ENCODE measurements around the gene TCEA2. TPM values are rescaled to one million over a fixed set of nuclear protein-coding genes. Genes with fewer than 3 reads are reported as not detected.

Gene TCEA2
- total RNA-seq, 1 donor from 2014 or later: 33.1 TPM

DNA sequence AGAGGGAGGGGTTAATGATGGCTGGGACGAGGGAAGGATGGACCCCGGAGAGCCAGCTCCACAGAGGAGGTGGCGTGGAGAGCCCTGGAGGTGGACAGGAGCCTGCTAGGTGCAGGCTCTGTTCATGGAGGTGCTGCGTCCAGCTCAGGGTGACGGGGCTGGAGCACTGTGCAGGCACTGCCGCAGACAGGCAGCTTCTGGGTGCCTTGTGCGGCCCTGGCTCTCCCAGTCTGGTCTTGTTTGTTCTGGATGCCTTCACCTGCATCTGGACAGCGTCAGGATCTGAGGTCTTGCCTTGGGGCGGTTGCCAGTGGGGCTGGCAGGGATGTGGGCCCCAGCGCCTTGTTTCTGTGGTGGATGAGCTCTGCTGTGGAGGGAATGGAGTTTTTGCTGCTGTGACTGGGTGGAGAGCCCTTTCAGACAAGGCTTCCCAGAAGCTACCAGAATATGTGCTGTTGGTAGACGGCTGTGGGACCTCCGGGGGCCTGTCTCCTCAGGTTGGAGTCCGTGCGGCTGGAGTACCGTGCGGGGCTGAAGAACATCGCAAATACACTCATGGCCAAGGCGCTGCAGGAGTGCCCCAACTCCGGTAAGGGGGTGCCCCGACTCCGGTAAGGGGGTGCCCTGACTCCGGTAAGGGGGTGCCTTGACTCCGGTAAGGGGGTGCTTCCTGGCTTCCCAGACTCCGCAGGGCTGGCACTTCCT, 34.9 kb upstream of the TCEA2 start:
- Histone ChIP-seq H3K27ac (no peak overlapping the region), H3K27me3 (no peaks in the 10 kb centered on the region), H3K4me3 (no peak overlapping the region), H3K9me3 (no peaks in the 10 kb centered on the region), H3K36me3 (peaks cover 0 to 94% of the 10 kb centered on the region in 2 donors), H3K4me1 (no peaks in the 10 kb centered on the region)
- TF ChIP-seq, protein P1, sequence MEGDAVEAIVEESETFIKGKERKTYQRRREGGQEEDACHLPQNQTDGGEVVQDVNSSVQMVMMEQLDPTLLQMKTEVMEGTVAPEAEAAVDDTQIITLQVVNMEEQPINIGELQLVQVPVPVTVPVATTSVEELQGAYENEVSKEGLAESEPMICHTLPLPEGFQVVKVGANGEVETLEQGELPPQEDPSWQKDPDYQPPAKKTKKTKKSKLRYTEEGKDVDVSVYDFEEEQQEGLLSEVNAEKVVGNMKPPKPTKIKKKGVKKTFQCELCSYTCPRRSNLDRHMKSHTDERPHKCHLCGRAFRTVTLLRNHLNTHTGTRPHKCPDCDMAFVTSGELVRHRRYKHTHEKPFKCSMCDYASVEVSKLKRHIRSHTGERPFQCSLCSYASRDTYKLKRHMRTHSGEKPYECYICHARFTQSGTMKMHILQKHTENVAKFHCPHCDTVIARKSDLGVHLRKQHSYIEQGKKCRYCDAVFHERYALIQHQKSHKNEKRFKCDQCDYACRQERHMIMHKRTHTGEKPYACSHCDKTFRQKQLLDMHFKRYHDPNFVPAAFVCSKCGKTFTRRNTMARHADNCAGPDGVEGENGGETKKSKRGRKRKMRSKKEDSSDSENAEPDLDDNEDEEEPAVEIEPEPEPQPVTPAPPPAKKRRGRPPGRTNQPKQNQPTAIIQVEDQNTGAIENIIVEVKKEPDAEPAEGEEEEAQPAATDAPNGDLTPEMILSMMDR (IDR thresholded peaks at IDR 0.05): no peak
- TF ChIP-seq POLR2AphosphoS5 (IDR thresholded peaks at IDR 0.05; ENCODE audit: insufficient read depth in 1 of 2, low read depth in 1 of 2): no peak
- no peak for TF ChIP-seq POLR2A (IDR thresholded peaks at IDR 0.05)
- intact Hi-C loops (cut with DNase I): no loop called here
- no peak for DNase-seq (ENCODE audit: extremely low spot score in 2 of 2)

DNA sequence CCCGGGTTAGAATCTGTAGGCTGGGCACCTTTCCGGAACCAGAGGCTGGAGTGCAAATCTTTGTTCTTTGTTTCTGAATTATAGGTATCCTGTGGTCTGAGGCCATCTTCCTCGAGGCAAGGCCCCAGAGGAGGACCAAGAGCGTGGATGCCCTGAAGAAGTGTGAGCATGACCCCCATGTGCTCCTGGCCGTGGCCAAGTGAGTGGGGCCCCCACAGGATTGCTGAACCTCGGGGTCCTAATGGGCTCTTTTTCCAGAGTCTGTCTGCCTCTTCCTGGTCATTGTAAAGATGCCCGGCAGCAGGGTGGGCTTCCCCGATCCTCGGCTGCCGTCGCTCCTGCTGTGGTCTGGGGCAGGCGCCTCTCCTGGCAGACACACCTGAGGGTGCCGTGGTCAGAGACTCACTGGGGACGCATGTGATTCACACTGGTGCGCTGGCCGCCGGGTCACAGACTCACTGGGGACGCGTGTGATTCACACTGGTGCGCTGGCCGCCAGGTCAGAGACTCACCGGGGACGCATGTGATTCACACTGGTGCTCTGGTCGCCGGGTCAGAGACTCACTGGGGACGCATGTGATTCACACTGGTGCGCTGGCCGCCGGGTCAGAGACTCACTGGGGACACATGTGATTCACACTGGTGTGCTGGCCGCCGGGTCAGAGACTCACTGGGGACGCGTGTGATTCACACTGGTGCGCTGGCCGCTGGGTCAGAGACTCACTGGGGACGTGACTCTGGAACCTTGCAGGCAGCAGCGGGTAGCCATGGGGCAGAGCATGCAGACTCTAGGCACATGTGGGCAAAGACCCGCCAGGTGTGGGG, 33.5 kb upstream of the TCEA2 start:
- Histone ChIP-seq H3K27ac (no peak overlapping the region), H3K36me3 (peaks cover 0 to 80% of the 10 kb centered on the region in 2 donors), H3K4me3 (no peak overlapping the region), H3K9me3 (no peaks in the 10 kb centered on the region), H3K4me1 (no peaks in the 10 kb centered on the region), H3K27me3 (no peaks in the 10 kb centered on the region)
- intact Hi-C loops (cut with DNase I): no loop called here
- no peak for TF ChIP-seq POLR2A (IDR thresholded peaks at IDR 0.05)
- no peak for TF ChIP-seq POLR2AphosphoS5 (IDR thresholded peaks at IDR 0.05; ENCODE audit: insufficient read depth in 1 of 2, low read depth in 1 of 2)
- TF ChIP-seq, protein P1 (IDR thresholded peaks at IDR 0.05): no peak
- no peak for DNase-seq (ENCODE audit: extremely low spot score in 2 of 2)

DNA sequence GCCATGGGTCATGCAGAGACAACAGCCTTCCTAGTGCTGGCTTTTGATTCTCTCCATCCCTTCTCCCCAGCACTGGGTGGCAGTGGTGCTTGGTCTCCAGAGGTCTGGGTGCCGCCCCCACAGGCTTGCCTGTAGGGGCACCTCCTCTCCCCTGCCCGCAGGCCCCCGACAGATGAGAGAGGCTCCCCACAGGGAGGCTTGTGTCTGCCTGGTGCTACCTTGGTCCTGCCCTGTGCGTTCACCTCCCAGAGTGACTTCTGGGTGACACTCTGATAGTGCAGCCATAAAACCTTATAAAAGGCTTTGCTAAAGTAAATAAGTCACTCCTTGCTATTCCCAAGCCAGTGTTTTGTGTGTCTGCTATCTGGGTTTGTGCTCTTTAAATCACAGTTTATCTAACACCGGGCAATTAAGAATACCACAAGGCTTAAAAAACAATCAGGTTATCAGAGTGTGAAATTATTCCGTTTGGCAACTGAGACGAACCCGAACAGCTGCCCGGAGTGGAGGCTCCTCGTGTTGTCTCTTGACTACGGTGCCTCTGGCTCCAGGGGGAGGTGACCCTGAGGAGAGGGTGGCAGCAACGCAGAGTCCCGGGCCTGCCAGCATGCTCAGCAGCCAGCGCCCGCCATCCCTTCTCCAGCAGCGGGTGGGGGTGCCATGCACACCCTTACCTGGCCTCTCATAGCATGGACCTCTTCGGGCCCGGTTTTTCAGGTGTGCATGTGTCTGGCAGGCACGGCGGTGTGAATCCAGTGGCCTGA, 32.4 kb upstream of the TCEA2 start:
- H3K36me3 ChIP-seq: peaks cover 0 to 70% of the 10 kb centered on the region in 2 donors
- DNase-seq (ENCODE audit: extremely low spot score in 2 of 2): no peak
- H3K9me3 ChIP-seq: no peaks in the 10 kb centered on the region
- TF ChIP-seq POLR2A (IDR thresholded peaks at IDR 0.05) (no peak), POLR2AphosphoS5 (IDR thresholded peaks at IDR 0.05; ENCODE audit: insufficient read depth in 1 of 2, low read depth in 1 of 2) (no peak)
- TF ChIP-seq, protein P1 (IDR thresholded peaks at IDR 0.05): no peak
- H3K27ac ChIP-seq: no peak overlapping the region
- no peak overlapping the region for H3K4me3 ChIP-seq
- no peaks in the 10 kb centered on the region for H3K27me3 ChIP-seq
- no peaks in the 10 kb centered on the region for H3K4me1 ChIP-seq
- intact Hi-C loops (cut with DNase I): no loop called here

DNA sequence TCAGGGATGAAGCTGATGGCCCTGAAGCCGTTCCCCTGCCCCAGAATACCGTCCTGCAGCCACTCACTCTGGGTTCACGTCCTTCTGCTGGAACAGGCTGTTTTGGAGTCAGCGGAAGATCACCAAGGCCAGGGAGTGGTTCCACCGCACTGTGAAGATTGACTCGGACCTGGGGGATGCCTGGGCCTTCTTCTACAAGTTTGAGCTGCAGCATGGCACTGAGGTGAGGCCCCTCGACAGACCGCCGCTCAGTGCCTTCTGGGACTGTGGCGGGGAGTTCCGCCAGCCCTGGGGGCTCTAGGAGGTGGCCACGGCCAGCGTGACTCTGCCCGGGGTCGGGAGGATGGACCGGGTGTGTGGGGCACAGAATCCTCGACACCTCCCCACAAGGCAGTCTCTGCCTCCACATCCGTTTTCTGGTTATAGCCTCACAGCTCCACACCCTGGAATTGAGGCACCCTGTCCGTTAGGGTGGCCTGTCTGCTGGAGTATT, 31.1 kb upstream of the TCEA2 start:
- Histone ChIP-seq H3K27ac (no peak overlapping the region), H3K36me3 (peaks cover 0 to 57% of the 10 kb centered on the region in 2 donors), H3K9me3 (no peaks in the 10 kb centered on the region), H3K4me1 (no peaks in the 10 kb centered on the region), H3K27me3 (no peaks in the 10 kb centered on the region), H3K4me3 (no peak overlapping the region)
- intact Hi-C loops (cut with DNase I): no loop called here
- DNase-seq (ENCODE audit: extremely low spot score in 2 of 2): no peak
- TF ChIP-seq, protein P1 (IDR thresholded peaks at IDR 0.05): no peak
- TF ChIP-seq POLR2AphosphoS5 (IDR thresholded peaks at IDR 0.05; ENCODE audit: insufficient read depth in 1 of 2, low read depth in 1 of 2): no peak
- TF ChIP-seq POLR2A (IDR thresholded peaks at IDR 0.05): no peak
